Esophagus muscularis mucosa (tissue), 4 donors: Measurements from ENCODE around the gene ADGRG1. TPM values are rescaled to one million over a fixed set of nuclear protein-coding genes. Genes with fewer than 3 reads are reported as not detected.

Experiments
- DNase-seq: peaks from one replicate; pipeline ENCODE4 v3.0.0-alpha.2; 2017; ENCODE audit errors: extremely low spot score
- H3K27ac ChIP-seq, 4 donors: fragments of 200-600 bp; sonication (generic); replicated peaks in 1 of 4; 1 replicate in 3 of 4; 2 replicates in 1 of 4; pipeline ENCODE4 v1.5.1; 2016 to 2019; ENCODE audit warnings: mild to moderate bottlenecking in 1 of 4
- H3K27me3 ChIP-seq, 4 donors: fragments of 200-600 bp; sonication (generic); one replicate each; pipeline versions ENCODE4 v1.5.1 to v1.6.0; 2016 to 2019
- H3K36me3 ChIP-seq, 4 donors: fragments of 200-600 bp; sonication (generic); one replicate each; pipeline ENCODE4 v1.5.1; 2016 to 2019
- H3K4me1 ChIP-seq, 4 donors: fragments of 200-600 bp; sonication (generic); one replicate each; pipeline ENCODE4 v1.5.1; 2016 to 2019
- H3K4me3 ChIP-seq, 4 donors: fragments of 200-600 bp; sonication (generic); 1 replicate in 2 of 4; 2 replicates in 2 of 4; pipeline ENCODE4 v1.5.1; 2016 to 2019; ENCODE audit warnings: mild to moderate bottlenecking in 4 of 4, moderate library complexity in 1 of 4
- H3K9me3 ChIP-seq, 4 donors: fragments of 200-600 bp; sonication (generic); 1 replicate in 3 of 4; 2 replicates in 1 of 4; pipeline ENCODE4 v1.5.1; 2016 to 2019
- CTCF ChIP-seq, 3 experiments: fragments of 200-600 bp in 2 of 3; fragments of 450-650 bp in 1 of 3; sonication (generic) in 2 of 3; IDR thresholded peaks; one replicate each; pipeline ENCODE4 v1.5.1; 2017 to 2019; ENCODE audit warnings: antibody characterized with exemption in 3 of 3, mild to moderate bottlenecking in 2 of 3, moderate library complexity in 1 of 3
- EP300 ChIP-seq: sonication (generic); formaldehyde crosslinking; IDR thresholded peaks from one replicate; pipeline ENCODE4 v1.6.1; 2017; ENCODE audit warnings: antibody characterized with exemption
- POLR2A ChIP-seq: fragments of 450-650 bp; IDR thresholded peaks from one replicate; pipeline ENCODE4 v1.6.1; 2017; ENCODE audit warnings: antibody characterized with exemption, moderate library complexity, mild to moderate bottlenecking, low read depth
- POLR2AphosphoS5 ChIP-seq, 2 donors: sonication (generic); formaldehyde crosslinking; IDR thresholded peaks; one replicate each; pipeline ENCODE4 v1.6.1; 2017; ENCODE audit warnings: antibody characterized with exemption in 2 of 2
- WGBS: methylation state at CpG from one replicate; pipeline ENCODE4 v1.1.5; 2018; 5-methylcytosine and 5-hydroxymethylcytosine counted together
- intact Hi-C: fragments of 100-400 bp; cut with DNase I; formaldehyde crosslinking; loops from one replicate; pipeline ENCODE4 v1.15.1; 2023
- total RNA-seq, 4 donors: library from RNA; depleted of rRNA; stranded (reverse); fragments of >200 nt; gene quantifications; one replicate each; pipeline versions ENCODE4 v1.1.0 to v1.2.1, GENCODE V29; 2016

The ADGRG1 gene
- total RNA-seq, 4 donors from 2014 or later: 17.4 to 21.4 (median 19.1) TPM

- Histone ChIP-seq H3K4me3 (no peak overlapping the region), H3K4me1 (peaks cover 0 to 3% (median 0%) of the 10 kb centered on the region in 4 donors), H3K27ac (no peak overlapping the region), H3K36me3 (no peaks in the 10 kb centered on the region), H3K27me3 (peaks cover 0 to 37% (median 0%) of the 10 kb centered on the region in 4 donors), H3K9me3 (no peaks in the 10 kb centered on the region)
- no peak for DNase-seq
- intact Hi-C loops: no loop called here
- WGBS: 88% methylated on average over 3 of the region's 3 CpGs
- no peak for TF ChIP-seq POLR2AphosphoS5 (IDR thresholded peaks at IDR 0.05)
Observed at GRCh38 chr16:57687363-57687929, 59.0 kb downstream of the ADGRG1 start.

- Histone ChIP-seq H3K27ac (no peak overlapping the region), H3K4me3 (no peak overlapping the region), H3K4me1 (peaks cover 0 to 3% (median 0%) of the 10 kb centered on the region in 4 donors), H3K9me3 (no peaks in the 10 kb centered on the region), H3K27me3 (peaks cover 0 to 34% (median 0%) of the 10 kb centered on the region in 4 donors), H3K36me3 (no peaks in the 10 kb centered on the region)
- no peak for TF ChIP-seq POLR2AphosphoS5 (IDR thresholded peaks at IDR 0.05)
- TF ChIP-seq EP300: no peak
- no peak for TF ChIP-seq POLR2A
- TF ChIP-seq CTCF (IDR thresholded peaks at IDR 0.05): no peak
- DNase-seq: no peak
- 73% methylated on average over 4 of the region's 4 CpGs for WGBS
- intact Hi-C loops: no loop called here
Observed at GRCh38 chr16:57688487-57688986, 60.1 kb downstream of the ADGRG1 start.

GRCh38 chr16:57688987-57689761, 60.7 kb downstream of the ADGRG1 start:
- Histone ChIP-seq H3K4me1 (peaks cover 0 to 3% (median 0%) of the 10 kb centered on the region in 4 donors), H3K36me3 (no peaks in the 10 kb centered on the region), H3K27ac (no peak overlapping the region), H3K27me3 (peaks cover 0 to 34% (median 0%) of the 10 kb centered on the region in 4 donors), H3K9me3 (no peaks in the 10 kb centered on the region), H3K4me3 (no peak overlapping the region)
- DNase-seq: no peak
- 39% methylated on average over 14 of the region's 15 CpGs for WGBS
- intact Hi-C loops: no loop called here
- no peak for TF ChIP-seq POLR2A
- no peak for TF ChIP-seq POLR2AphosphoS5 (IDR thresholded peaks at IDR 0.05)
- no peak for TF ChIP-seq CTCF (IDR thresholded peaks at IDR 0.05)
- TF ChIP-seq EP300: no peak

GRCh38 chr16:57689762-57690558, 61.5 kb downstream of the ADGRG1 start:
- intact Hi-C loops: no loop called here
- Histone ChIP-seq H3K4me3 (no peak overlapping the region), H3K27ac (no peak overlapping the region), H3K36me3 (no peaks in the 10 kb centered on the region), H3K9me3 (no peaks in the 10 kb centered on the region), H3K4me1 (peaks cover 0 to 7% (median 0%) of the 10 kb centered on the region in 4 donors), H3K27me3 (peaks cover 0 to 34% (median 0%) of the 10 kb centered on the region in 4 donors)
- DNase-seq: no peak
- TF ChIP-seq POLR2AphosphoS5 (IDR thresholded peaks at IDR 0.05): no peak
- no peak for TF ChIP-seq CTCF (IDR thresholded peaks at IDR 0.05)
- no peak for TF ChIP-seq EP300
- no peak for TF ChIP-seq POLR2A
- 53% methylated on average over 7 of the region's 13 CpGs for WGBS
